ENCODE measurements around the gene PAK5.

PAK5 gene

DNA sequence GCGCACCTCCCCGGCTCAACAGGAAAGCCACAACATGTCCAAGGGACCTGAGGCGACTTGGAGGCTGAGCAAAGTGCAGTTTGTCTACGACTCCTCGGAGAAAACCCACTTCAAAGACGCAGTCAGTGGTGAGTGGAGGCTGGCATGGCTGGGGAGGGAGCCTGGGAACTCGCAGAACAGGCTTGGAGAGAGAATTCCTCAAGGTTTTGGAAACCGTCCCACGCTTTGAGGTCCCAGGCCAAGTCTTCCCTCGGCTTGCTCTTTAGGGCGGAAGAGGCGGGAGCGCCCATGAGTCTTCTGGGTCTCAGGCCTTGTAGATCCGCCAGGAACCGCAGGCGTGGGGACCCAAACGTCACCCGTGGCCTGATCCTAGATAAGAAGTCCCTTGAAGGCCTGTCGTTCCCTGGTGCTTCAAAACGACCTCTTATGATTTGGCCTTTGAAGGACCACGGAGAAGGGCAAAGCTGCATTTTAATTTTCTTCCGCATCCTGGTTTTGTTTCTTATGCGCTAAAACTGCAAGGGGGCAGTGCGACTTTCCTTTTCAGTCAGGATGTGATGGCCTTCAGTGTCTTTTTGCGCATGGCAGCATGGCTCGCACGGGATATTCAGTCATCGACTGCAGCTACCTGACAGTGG, 322.5 kb downstream of the PAK5 start:
- DNase-seq = no peak

DNA sequence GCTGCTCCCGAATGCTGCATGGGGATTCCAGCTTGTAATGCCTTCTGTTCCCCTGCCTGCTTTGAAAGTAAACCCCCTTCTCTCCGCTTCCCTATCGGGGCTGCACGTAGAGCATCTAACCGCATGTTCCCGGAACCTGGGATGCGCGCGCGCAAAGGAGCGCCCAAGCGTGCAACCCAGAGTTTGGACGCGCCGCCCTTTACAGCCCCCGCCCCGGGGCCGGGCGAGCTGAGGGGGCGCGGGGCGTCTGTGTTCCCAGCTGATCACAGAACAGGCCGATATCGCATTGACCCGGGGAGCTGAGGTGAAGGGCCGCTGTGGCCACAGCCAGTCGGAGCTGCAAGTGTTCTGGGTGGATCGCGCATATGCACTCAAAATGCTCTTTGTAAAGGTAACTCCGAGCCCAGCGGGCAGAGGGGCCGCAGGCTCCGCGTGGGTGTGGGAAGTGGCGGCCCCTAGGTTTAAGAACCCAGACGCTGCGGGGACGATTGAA, 323.1 kb downstream of the PAK5 start:
- no peak for DNase-seq

DNA sequence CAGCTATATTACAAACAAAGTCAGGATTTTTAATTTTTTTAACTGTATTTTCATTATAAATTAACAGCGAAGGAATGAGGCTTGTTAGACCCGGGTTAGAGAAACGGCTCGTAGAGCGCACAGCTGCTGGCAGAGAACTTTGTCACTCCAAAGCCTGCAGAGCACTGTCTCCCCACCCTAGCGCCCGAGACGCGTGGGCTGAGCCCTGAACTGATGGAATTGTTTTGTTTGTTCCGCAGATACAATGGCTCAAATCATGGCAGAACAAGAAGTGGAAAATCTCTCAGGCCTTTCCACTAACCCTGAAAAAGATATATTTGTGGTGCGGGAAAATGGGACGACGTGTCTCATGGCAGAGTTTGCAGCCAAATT, 323.7 kb downstream of the PAK5 start:
- no peak for DNase-seq

DNA sequence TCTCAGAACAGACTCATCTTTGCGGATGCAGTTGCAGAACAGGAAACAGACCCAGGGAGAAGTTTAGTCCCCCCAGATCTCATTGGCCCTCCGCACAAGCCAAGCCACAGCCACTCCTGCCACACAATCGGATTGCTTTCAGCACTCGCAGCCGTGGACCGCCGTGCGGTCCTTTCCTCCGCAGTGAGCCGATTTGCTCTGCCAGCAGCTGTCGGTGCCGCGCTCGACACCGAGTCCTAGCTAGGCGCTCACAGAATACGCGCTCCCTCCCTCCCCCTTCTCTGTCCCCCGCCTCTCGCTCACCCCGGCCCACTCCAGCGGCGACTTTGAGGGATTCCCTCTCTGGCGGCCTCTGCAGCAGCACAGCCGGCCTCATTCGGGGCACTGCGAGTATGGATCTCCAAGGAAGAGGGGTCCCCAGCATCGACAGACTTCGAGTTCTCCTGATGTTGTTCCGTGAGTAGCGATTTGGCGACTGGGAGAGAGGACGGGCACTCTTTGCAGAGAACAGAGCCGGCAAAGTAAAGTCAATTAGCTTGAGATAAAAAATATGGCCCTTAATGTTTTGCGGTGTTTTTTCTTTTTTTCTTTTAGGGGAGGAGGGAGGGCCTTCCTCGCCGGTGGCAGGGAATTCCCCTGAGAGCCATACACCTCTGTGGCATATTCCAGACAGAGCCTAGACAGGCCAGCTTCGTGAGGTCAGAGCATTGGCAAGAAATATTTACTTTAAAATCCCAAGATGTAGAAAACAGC, 324.2 kb downstream of the PAK5 start, which contains the start of gene LAMP5:
LAMP5 (plus strand) TSS at position 130 of the 753 bp plus-strand sequence; CDS start at position 393, 263 bp downstream.
- DNase-seq = no peak

DNA sequence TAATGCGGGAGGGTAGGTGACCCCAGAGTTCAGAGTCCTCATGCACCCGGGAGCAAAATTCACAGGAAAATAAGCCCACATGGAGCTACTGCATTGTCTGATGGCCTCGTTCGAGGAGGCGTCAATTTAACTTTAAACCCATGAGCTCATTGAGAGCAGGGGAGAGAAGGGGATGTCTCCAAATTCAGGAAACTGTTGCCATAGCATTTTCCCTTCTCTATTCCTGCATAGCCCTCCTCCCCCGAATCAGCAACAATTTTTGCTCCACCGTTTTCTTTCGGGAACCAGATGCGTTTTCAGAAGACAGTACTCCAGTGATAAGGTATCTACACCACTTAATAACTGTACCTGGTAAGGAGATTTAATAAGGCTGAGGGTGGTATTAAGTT, 324.8 kb downstream of the PAK5 start:
- DNase-seq = no peak

DNA sequence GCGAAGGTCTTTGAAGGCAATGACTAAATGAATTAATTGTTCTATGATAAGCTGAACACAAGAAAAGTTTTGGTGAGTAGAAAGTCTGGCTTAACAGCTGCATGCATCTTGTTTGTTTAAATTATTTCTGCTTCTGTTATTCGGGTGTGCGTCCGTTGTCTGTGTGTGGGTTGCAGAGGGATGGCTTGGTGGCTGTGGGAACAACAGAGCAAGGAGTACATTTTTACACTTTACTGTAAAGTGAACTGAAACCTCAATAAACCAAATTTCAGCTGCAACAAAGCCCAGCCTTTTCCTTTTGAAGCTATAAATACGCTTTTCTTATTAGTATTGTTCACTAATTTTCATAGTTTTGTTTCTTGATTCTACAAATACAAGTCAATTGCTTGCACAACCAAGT, 328.0 kb downstream of the PAK5 start:
- DNase-seq = no peak

DNA sequence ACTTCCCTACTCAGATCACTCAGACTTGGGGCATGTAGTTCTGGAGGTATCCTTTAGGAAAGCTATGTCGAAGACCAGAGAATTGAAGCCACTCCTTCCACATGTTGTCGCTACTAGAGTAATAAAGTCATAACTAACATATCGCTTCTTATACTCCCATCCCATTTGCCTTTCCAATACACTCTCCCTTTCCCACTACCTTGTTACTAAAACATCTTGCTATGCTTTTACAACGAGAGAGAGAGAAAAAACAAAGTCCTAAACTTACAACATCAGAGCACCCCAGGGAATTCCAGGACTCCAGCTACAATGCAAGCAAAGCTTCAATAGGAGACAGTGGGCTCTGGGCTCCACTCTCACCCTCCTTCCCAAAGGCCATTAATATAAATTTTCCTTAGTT, 329.6 kb downstream of the PAK5 start:
- DNase-seq = no peak

DNA sequence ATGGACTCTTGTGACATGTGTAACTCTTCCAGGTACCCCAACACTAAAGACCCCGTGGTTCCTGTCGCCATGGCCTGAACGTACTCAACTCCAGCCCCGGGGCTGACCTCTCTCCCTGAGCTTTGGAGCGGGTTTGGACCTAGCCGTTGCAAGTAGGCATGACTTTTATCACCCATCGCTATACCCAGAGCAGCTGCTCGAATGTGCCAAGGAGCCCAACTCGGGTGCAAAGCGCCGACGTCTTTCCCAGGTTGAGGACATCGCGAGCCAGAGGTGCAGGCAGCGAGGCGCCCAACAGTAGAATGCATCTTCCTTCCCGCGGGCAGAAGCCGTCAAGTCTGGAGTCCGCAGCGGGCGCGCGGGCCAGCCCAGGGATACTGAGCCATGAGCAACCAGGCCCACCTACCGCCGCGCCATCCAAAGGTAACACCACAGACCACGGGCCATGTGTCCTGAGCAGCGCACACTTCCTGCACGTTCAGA, 330.1 kb downstream of the PAK5 start:
- no peak for DNase-seq

DNA sequence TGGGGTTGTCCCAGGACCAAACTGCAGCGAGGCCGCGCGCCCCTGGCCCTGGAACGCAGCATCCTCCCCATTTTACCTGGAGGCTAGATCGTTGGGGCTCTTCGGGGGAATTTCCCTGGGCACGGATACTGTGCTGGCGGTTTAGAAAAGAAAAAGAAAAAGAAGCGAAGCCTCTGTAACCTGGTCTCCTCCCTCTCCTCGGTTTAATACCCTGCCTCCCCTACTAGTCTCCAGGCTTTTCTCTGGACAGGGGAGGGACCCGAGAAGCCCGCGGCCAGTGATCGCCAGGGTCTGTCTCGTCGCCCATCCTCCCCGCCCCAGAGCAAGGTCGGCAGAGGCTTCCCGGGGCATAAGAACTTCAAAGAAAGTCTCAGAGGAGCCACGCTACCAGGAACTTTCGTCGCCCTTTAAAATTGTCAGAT, 330.6 kb downstream of the PAK5 start:
- DNase-seq = no peak

DNA sequence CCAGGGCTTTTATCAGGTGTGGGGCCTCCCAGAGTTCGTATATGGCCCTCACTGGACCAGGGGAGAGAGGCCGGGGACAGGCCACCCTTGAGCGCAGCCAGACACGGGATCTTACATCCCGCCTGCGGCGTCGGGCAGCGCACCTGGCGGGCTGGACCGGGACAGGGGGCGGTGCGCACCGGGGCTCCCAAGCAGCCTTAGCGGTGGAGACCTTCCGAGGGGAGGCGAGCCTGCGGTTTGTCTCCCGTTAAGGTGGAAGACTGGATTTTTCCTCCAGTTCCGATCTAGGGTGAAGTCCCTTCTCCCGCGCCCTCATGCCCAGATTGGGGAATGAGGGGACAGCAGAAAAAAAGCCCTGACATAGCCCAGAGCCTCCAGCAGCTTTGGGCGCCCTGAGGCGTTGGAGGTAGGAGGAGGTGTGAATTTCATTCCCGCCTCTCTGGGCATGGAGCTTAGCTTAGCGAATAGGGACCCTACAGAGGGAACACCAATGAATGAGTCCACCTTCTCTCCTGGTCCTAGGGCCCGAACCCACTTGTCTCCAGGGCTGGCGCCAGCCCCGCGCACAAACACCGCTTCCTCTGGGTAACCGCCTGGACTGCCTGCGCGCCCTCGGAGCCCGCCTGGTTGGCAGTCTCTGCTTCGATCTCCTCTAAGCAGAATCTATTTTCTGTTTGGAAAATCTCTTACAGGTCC, 331.2 kb downstream of the PAK5 start:
- no peak for DNase-seq

DNA sequence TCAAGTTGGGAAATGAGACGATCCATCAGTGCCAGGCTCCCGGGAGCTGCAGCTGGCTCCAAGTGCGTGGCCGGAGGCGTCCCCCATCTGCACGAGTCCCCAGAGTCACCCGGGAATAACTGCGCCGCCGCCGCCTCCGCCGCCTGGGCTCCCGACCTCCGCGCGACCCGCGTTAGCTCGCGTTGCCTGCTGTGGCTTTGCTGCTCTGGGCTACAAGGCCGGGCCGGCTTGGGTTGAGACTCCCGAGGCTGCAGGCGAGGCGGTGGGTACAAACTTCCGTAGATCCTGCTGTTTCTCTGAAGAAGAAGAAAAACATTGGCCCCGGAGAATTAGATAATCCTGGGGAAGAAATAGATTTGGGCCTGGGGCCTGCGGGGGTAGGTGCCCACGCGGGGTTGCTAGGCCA, 331.9 kb downstream of the PAK5 start:
- no peak for DNase-seq

DNA sequence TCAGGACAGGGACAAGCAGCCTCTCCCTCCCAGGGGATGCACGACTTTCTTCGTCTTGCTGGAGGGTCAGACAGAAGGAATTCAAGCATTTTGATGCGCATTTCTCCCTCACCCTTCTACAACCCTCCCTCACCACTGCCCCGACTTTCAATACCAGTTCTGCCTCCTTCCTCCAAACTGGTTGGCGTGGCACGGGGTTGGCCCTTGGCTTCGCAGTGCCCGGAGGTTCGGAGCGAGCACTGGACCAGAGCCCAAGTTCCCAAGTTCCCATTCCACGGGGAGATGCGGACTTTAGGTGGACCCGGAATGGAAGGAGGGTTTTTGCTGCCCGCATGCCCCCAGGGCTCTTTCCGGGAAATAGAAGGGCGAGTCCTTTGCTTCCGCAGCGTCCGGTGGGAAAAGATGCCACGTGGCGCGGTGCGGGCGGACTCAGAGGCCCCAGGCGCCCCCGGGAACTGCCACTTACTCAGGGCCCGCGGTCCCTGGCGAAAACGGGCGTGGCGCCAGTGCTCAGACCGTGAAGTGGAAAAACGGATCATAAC, 332.5 kb downstream of the PAK5 start:
- DNase-seq = no peak

DNA sequence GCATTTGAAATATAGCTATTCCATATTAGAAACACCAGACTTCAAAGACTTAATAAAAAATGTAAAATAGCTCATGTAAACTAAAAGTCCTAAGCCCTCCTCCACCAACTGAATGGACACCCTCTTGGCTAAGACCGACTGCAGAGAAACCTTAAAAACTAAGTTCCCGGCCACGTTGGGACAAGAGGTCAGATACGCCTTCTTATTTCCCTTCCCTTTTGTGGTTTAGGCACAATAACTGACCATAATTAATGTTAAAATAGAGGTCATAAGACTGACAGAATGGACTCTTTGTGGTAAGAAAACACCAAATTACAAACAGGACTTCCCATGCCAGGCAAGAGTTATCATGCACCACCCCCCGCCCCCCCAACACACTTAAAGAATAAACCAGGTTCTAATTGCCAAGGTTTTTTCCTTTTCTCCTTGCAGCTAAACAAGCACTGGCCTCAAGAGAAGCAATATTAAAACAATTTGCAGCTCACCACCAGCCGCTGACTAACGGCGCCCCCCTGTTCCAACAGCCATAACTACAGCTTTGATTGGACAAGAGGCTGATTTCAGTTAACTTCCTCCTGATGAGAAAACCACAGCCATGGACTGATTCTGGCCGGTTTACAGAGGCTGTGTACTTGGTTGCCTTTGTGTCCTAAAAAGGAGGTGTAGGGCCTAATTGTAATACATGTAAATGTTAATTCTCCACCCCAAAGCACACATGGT, 335.2 kb downstream of the PAK5 start:
- DNase-seq = no peak

DNA sequence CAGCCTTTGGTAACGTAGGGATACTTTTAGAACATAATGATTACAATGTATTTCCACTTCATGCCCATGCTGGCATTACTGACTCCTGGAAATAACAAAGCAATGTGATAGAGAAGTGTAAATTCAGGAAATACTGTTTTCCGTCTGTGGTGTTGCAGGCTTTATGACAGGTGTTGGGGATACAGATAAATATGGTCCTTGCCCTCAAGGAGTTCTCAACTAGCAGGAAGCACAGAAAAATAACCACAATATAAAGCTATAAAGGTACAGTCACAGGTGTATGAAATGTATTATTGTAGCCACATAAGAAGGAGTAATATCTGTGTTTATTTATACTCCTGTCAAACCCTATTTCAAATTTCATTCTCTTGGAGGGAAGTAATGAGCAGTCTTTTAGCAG, 337.4 kb downstream of the PAK5 start:
- DNase-seq = no peak

DNA sequence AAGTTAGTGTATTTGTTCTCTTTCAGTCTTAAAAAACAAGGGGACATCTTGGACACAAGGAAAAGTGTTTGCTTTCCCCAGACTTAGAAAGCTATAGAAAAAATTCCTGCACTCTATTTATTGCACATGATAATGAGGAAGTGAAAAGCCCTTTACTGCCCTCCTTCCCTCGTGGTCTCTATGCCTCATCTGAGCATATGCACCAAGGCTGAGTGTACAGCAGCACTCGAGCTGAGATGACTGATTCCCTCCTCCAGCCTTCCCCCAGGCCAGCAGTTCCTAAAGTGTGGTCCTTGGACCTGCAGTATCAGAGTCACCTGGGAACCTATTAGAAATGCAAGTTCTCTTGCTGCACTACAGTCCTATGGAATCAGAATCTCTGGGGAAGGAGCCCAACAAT, 338.8 kb downstream of the PAK5 start:
- DNase-seq = no peak

DNA sequence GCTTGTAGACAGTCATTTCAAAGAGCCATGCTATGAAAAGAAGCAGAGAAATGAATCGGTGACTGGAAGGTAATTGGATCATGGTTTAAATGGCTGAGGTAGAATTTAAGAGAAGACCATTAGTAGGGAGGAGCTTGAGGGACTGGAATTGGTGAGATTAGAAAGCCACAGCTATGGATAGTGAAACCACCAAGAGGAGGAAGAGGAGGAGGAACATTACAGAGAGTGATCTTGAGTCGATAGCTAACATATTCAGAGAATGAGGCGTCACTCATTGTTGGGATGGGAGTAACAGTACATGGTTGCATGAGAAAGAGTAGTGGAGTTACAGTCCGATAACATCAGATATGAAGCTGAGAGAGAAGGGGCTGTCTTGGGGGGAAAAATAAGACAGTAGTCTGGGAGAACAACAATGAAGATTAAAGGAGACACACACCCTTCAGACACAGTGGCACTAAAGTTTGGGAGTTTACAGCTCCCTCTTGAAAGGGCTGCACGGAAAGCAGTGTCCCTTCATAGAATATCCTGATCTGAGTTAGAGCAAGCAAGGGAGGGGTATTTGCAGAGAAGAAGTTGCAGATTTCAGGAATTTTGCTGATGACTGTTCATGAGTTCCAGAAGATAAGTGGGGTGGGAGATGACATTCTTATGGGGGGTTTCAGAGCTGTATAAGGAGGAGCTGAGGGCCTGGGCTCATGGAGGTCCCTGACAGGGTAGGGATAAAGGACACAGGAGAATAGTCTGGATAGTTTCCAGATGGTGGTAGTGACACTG, 339.6 kb downstream of the PAK5 start:
- DNase-seq = no peak

DNA sequence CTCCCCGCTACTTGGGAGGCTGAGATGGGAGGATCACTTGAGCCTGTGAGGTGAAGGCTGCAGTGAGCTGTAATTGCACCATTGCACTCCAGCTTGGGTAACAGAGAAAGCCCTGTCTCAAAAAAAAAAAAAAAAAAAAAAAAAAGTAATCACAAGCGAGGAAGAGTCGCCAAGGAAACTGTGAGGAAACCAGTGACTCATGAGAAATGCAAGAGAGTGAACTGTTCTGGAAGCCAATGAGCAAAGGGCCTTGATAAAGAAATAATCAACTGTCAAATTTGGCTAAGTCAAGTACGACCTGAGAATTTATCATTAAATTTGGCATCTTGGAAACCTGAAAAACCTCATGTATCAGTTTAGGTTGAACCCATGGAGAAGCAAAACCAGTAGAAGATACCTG, 340.6 kb downstream of the PAK5 start:
- no peak for DNase-seq

DNA sequence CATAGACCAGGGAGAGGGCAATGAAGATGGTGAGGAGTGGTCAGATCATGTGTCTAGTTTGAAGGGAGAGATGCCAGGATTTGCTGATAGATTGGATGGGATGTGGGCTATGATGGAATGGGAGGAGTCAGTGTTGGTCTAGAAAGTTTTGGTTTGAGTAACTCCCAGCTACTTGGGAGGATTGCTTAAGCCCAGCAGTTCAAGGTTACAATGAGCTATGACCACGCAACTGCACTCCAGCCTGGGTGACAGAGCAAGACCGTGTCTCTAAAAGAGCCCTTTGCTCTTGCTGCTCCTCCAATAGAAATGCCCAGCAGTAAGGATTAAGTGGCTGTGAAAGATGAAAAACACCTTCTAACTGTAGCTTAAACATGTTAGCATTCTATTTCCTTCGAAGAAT, 342.7 kb downstream of the PAK5 start:
- DNase-seq = no peak

DNA sequence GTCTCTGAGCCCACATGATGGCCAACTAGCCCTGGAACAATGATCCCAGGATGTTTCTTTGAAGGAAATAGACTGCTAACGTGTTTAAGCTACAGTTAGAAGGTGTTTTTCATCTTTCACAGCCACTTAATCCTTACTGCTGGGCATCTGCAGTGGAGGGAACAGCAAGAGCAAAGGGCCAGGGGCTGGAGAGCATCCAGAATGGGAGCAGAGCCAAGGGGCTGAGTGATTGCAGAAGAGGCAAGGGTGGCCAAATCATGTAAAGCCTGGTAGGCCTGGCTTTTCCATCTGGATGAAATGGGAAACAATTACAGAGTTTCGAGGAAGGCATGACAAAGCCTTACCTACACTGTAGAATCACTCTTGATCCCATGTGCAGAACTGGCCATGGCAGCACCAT, 343.2 kb downstream of the PAK5 start:
- DNase-seq = no peak

DNA sequence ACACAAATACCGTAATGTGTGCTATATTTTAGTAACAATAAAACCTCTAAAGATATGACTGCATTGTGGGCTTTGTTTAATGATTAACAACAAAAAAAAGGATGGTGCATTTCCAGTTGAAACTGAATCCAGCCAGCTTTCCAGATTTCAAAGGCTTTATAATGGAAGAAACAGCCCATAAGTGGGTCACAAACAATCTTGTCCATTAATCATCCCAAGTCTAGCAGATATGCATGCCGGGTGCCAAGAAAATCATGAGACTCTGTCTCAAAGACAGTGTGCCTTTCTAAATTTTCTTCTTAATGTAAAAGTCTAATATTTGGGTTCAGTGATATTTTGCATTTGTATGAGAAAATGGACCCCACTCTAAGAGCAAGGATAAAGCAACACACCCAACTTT, 345.1 kb downstream of the PAK5 start:
- DNase-seq = no peak

DNA sequence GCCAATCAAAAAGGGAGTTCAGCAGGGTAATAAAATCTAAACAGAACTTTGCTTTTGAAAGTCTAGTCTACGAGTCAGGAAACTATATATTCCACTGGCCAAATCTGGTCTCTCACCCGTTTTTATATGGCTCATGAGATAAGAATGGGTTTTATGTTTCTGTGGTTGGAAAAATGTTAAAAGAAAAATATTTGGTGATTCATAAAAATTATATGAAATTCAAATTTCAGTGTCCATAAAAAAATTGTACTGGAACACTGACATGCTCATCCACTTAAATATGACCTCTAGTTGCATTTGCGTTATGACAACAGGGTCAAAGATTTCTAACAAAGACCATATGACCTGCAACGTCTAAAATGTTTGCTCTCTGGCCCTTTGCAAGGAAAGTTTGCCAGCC, 346.8 kb downstream of the PAK5 start:
- no peak for DNase-seq

DNA sequence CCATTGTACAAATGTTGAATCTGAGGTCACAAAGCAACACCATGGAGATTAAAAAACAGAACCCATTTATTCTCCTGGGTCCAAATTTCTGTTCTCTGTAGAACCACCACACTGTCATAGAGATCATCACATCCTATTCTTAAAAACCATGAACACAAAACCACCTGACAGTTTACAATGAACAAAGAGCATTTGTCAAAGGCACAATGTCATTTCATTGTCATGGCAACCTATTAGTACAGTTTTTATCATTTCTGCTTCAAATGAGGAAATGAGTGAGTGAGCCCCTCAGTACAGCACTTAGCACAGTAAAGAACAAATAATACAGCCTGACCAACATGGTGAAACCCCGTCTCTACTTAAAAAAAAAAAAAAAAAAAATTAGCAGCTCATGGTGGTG, 347.6 kb downstream of the PAK5 start:
- no peak for DNase-seq

Measured in NCI-H1048 (cell line).